Mesenchymal stem cell (in vitro differentiated cells and primary cell): ENCODE data around the gene DTWD2.
"Not testable (repeated sequence)": the region's sequence is repeated elsewhere in the genome, so short reads cannot be mapped to it uniquely, and the experiment has no call there.

Experiments
- DNase-seq: peaks from one replicate; pipeline ENCODE4 v3.0.0-alpha.2; 2013
- H2AFZ ChIP-seq: one replicate; pipeline ENCODE4 v1.6.1; 2013; ENCODE audit warnings: low read depth, mild to moderate bottlenecking, control low read depth, inconsistent platforms, low read length, moderate library complexity
- H2AK5ac ChIP-seq: 2 replicates; pipeline ENCODE4 v1.6.1; 2013; ENCODE audit warnings: low read length, moderate library complexity, mild to moderate bottlenecking, inconsistent platforms; ENCODE audit not compliant: severe bottlenecking
- H2BK120ac ChIP-seq: one replicate; pipeline ENCODE4 v1.6.1; 2013; ENCODE audit warnings: low read depth, mild to moderate bottlenecking, inconsistent platforms, low read length, moderate library complexity
- H2BK12ac ChIP-seq, 2 experiments: one replicate each; pipeline ENCODE4 v1.6.1; 2013; ENCODE audit warnings: inconsistent platforms in 2 of 2, low read length in 2 of 2, mild to moderate bottlenecking in 2 of 2, moderate library complexity in 2 of 2, control low read depth in 1 of 2
- H2BK15ac ChIP-seq: one replicate; pipeline ENCODE4 v1.6.1; 2013; ENCODE audit warnings: mild to moderate bottlenecking, low read depth, inconsistent platforms; ENCODE audit not compliant: poor library complexity, severe bottlenecking
- H2BK5ac ChIP-seq: 2 replicates; pipeline ENCODE4 v1.6.1; 2013; ENCODE audit warnings: low read depth, mild to moderate bottlenecking, low read length, control low read depth, inconsistent platforms; ENCODE audit not compliant: poor library complexity, severe bottlenecking
- H3K14ac ChIP-seq, 2 experiments: one replicate each; pipeline ENCODE4 v1.6.1; 2013; ENCODE audit warnings: inconsistent platforms in 2 of 2, low read length in 2 of 2, control low read depth in 1 of 2, mild to moderate bottlenecking in 1 of 2, moderate library complexity in 1 of 2
- H3K18ac ChIP-seq, 2 experiments: one replicate each; pipeline ENCODE4 v1.6.1; 2013; ENCODE audit warnings: inconsistent platforms in 2 of 2, low read length in 2 of 2, control low read depth in 1 of 2, low read depth in 1 of 2, mild to moderate bottlenecking in 1 of 2
- H3K23ac ChIP-seq, 2 experiments: one replicate each; pipeline ENCODE4 v1.6.1; 2013; ENCODE audit warnings: inconsistent platforms in 2 of 2, low read length in 2 of 2, mild to moderate bottlenecking in 2 of 2, moderate library complexity in 2 of 2, control low read depth in 1 of 2
- H3K27ac ChIP-seq: 2 replicates; pipeline ENCODE4 v1.5.1; 2013; ENCODE audit warnings: mild to moderate bottlenecking, moderate library complexity, low read length, control low read depth, inconsistent platforms; ENCODE audit not compliant: poor library complexity, severe bottlenecking
- H3K27me3 ChIP-seq, 2 experiments: 2 replicates each; pipeline versions ENCODE4 v1.6.1 to v1.7.0; 2013; ENCODE audit warnings: low read length in 2 of 2, mild to moderate bottlenecking in 2 of 2, moderate library complexity in 2 of 2, control low read depth in 1 of 2, inconsistent platforms in 1 of 2; ENCODE audit not compliant: control insufficient read depth in 1 of 2, insufficient read depth in 1 of 2
- H3K36me3 ChIP-seq, 2 experiments: 2 replicates each; pipeline versions ENCODE4 v1.6.1 to v1.7.0; 2013; ENCODE audit warnings: low read length in 2 of 2, control low read depth in 1 of 2, inconsistent platforms in 1 of 2, low read depth in 1 of 2, mild to moderate bottlenecking in 1 of 2; ENCODE audit not compliant: insufficient read depth in 2 of 2, control insufficient read depth in 1 of 2
- H3K4ac ChIP-seq, 2 experiments: one replicate each; pipeline ENCODE4 v1.6.1; 2013; ENCODE audit warnings: inconsistent platforms in 2 of 2, low read length in 2 of 2, mild to moderate bottlenecking in 2 of 2, moderate library complexity in 2 of 2, control low read depth in 1 of 2, low read depth in 1 of 2
- H3K4me1 ChIP-seq: 2 replicates; pipeline ENCODE4 v1.6.1; 2013; ENCODE audit warnings: low read depth, low read length, control low read depth; ENCODE audit not compliant: control insufficient read depth, insufficient read depth
- H3K4me2 ChIP-seq: 2 replicates; pipeline ENCODE4 v1.6.1; 2013; ENCODE audit warnings: low read length, mild to moderate bottlenecking, inconsistent platforms; ENCODE audit not compliant: poor library complexity, severe bottlenecking
- H3K4me3 ChIP-seq, 2 experiments: 2 replicates each; pipeline versions ENCODE4 v1.5.1 to v1.7.0; 2013; ENCODE audit warnings: low read length in 2 of 2, mild to moderate bottlenecking in 2 of 2, control low read depth in 1 of 2, low read depth in 1 of 2; ENCODE audit not compliant: insufficient read depth in 1 of 2
- H3K79me1 ChIP-seq: replicated peaks from 2 replicates; pipeline ENCODE4 v1.6.1; 2013; ENCODE audit warnings: mild to moderate bottlenecking, control low read depth, low read length, inconsistent platforms; ENCODE audit not compliant: poor library complexity, severe bottlenecking
- H3K9ac ChIP-seq: 2 replicates; pipeline ENCODE4 v1.7.0; 2013; ENCODE audit warnings: mild to moderate bottlenecking, low read length, moderate library complexity
- H3K9me3 ChIP-seq: 2 replicates; pipeline ENCODE4 v1.7.0; 2013; ENCODE audit warnings: mild to moderate bottlenecking, low read length; ENCODE audit not compliant: control insufficient read depth
- H4K8ac ChIP-seq: one replicate; pipeline ENCODE4 v1.6.1; 2013; ENCODE audit warnings: inconsistent platforms, mild to moderate bottlenecking, low read length, moderate library complexity
- H4K91ac ChIP-seq: one replicate; pipeline ENCODE4 v1.6.1; 2013; ENCODE audit warnings: mild to moderate bottlenecking, low read length, inconsistent platforms
- WGBS: methylation state at CpG from one replicate; pipeline ENCODE4 v1.1.7; 2013; ENCODE audit warnings: mixed read lengths; 5-methylcytosine and 5-hydroxymethylcytosine counted together

DTWD2 gene

GRCh38 chr5:118851785-118852184 is 136.6 kb downstream of the DTWD2 start:
- not testable (repeated sequence) for H2BK120ac ChIP-seq, H2AFZ ChIP-seq, H3K14ac ChIP-seq, H3K27me3 ChIP-seq, H2BK5ac ChIP-seq, H3K36me3 ChIP-seq, DNase-seq, H3K4me2 ChIP-seq, H2BK15ac ChIP-seq, H3K4ac ChIP-seq, H2BK12ac ChIP-seq, H3K27ac ChIP-seq, H3K18ac ChIP-seq, H3K4me3 ChIP-seq, H3K23ac ChIP-seq, H2AK5ac ChIP-seq, H3K79me1 ChIP-seq, H3K4me1 ChIP-seq, H3K9ac ChIP-seq, H4K91ac ChIP-seq, H4K8ac ChIP-seq
- peaks cover 22% of the 10 kb centered on the region for H3K9me3 ChIP-seq
- 92% methylated on average over 2 of the region's 4 CpGs for WGBS

GRCh38 chr5:118849507-118849906 is 138.8 kb downstream of the DTWD2 start:
- H3K4me3 ChIP-seq, H3K4me1 ChIP-seq, H2AFZ ChIP-seq, H3K18ac ChIP-seq, H3K27me3 ChIP-seq, H3K9ac ChIP-seq, H2BK120ac ChIP-seq, H4K8ac ChIP-seq, H2BK5ac ChIP-seq, H3K4ac ChIP-seq, H2AK5ac ChIP-seq, H3K36me3 ChIP-seq, H3K23ac ChIP-seq, H3K4me2 ChIP-seq, H2BK12ac ChIP-seq, H2BK15ac ChIP-seq, H3K27ac ChIP-seq, DNase-seq, H3K14ac ChIP-seq, H4K91ac ChIP-seq, H3K79me1 ChIP-seq: not testable (repeated sequence)
- WGBS = no CpG with 5 or more reads among the region's 1 CpG
- peaks cover 22% of the 10 kb centered on the region for H3K9me3 ChIP-seq

GRCh38 chr5:118844351-118844750 is 144.0 kb downstream of the DTWD2 start:
- H3K36me3 ChIP-seq = no peaks in the 10 kb centered on the region
- no peaks in the 10 kb centered on the region for H3K27me3 ChIP-seq
- no CpG with 5 or more reads among the region's 1 CpG for WGBS
- no peak overlapping the region for H3K4me3 ChIP-seq
- no peak overlapping the region for H3K18ac ChIP-seq
- no peak overlapping the region for H3K14ac ChIP-seq
- H3K79me1 ChIP-seq = no peaks in the 10 kb centered on the region
- no peaks in the 10 kb centered on the region for H3K4me1 ChIP-seq
- no peak overlapping the region for H2BK5ac ChIP-seq
- H2AFZ ChIP-seq = no peak overlapping the region
- H2AK5ac ChIP-seq = no peak overlapping the region
- H4K91ac ChIP-seq = no peak overlapping the region
- no peak overlapping the region for H3K4me2 ChIP-seq
- no peak overlapping the region for H2BK12ac ChIP-seq
- H4K8ac ChIP-seq = no peak overlapping the region
- H2BK15ac ChIP-seq = no peak overlapping the region
- DNase-seq = no peak
- no peak overlapping the region for H3K4ac ChIP-seq
- H2BK120ac ChIP-seq = no peak overlapping the region
- no peak overlapping the region for H3K9ac ChIP-seq
- H3K9me3 ChIP-seq = no peaks in the 10 kb centered on the region
- no peak overlapping the region for H3K27ac ChIP-seq
- H3K23ac ChIP-seq = no peak overlapping the region

GRCh38 chr5:118834710-118835109 is 153.6 kb downstream of the DTWD2 start:
- no peak overlapping the region for H2BK5ac ChIP-seq
- no peak overlapping the region for H3K4me3 ChIP-seq
- H3K79me1 ChIP-seq = no peaks in the 10 kb centered on the region
- WGBS = no CpG with 5 or more reads among the region's 1 CpG
- H3K4me1 ChIP-seq = no peaks in the 10 kb centered on the region
- no peak overlapping the region for H2AFZ ChIP-seq
- no peak overlapping the region for H3K18ac ChIP-seq
- no peaks in the 10 kb centered on the region for H3K36me3 ChIP-seq
- no peaks in the 10 kb centered on the region for H3K9me3 ChIP-seq
- DNase-seq = no peak
- no peak overlapping the region for H3K27ac ChIP-seq
- H4K91ac ChIP-seq = no peak overlapping the region
- no peak overlapping the region for H2BK15ac ChIP-seq
- no peak overlapping the region for H3K4me2 ChIP-seq
- H2AK5ac ChIP-seq = no peak overlapping the region
- no peak overlapping the region for H4K8ac ChIP-seq
- no peak overlapping the region for H2BK120ac ChIP-seq
- no peak overlapping the region for H3K23ac ChIP-seq
- H3K14ac ChIP-seq = no peak overlapping the region
- H3K4ac ChIP-seq = no peak overlapping the region
- H2BK12ac ChIP-seq = no peak overlapping the region
- no peak overlapping the region for H3K9ac ChIP-seq
- H3K27me3 ChIP-seq = no peaks in the 10 kb centered on the region
